CD14-positive monocyte (primary cell): ENCODE results near the gene TADA2A. TPM values are rescaled to one million over a fixed set of nuclear protein-coding genes. Genes with fewer than 3 reads are reported as not detected.

Experiments used
- DNase-seq, 3 donors: peaks; one replicate each; pipeline ENCODE4 v3.0.0-alpha.2; 2011 to 2022
- H2AFZ ChIP-seq: 2 replicates; pipeline ENCODE4 v1.6.0; 2012; ENCODE audit warnings: mild to moderate bottlenecking, low read depth, low read length, inconsistent platforms; ENCODE audit not compliant: insufficient read depth, poor library complexity, severe bottlenecking
- H3K27ac ChIP-seq, 2 donors: 1 replicate in 1 of 2; 2 replicates in 1 of 2; pipeline ENCODE4 v1.5.1; 2012 to 2013; ENCODE audit warnings: low read length in 2 of 2, control low read depth in 1 of 2, inconsistent platforms in 1 of 2, low read depth in 1 of 2, mild to moderate bottlenecking in 1 of 2
- H3K27me3 ChIP-seq, 2 donors: one replicate each; pipeline versions ENCODE4 v1.6.0 to v1.6.1; 2011 to 2013; ENCODE audit warnings: low read length in 2 of 2; ENCODE audit not compliant: control insufficient read depth in 2 of 2, insufficient read depth in 2 of 2
- H3K36me3 ChIP-seq, 2 donors: replicated peaks in 1 of 2; 1 replicate in 1 of 2; 2 replicates in 1 of 2; pipeline versions ENCODE4 v1.5.1 to v1.6.1; 2012 to 2013; ENCODE audit warnings: low read length in 2 of 2, control low read depth in 1 of 2, inconsistent platforms in 1 of 2, mild to moderate bottlenecking in 1 of 2; ENCODE audit not compliant: insufficient read depth in 2 of 2, control insufficient read depth in 1 of 2
- H3K4me1 ChIP-seq, 2 donors: 1 replicate in 1 of 2; 2 replicates in 1 of 2; pipeline versions ENCODE4 v1.5.1 to v1.6.1; 2012 to 2013; ENCODE audit warnings: low read length in 2 of 2, control low read depth in 1 of 2, inconsistent platforms in 1 of 2, mild to moderate bottlenecking in 1 of 2, moderate library complexity in 1 of 2; ENCODE audit not compliant: insufficient read depth in 2 of 2, control insufficient read depth in 1 of 2
- H3K4me2 ChIP-seq: replicated peaks from 2 replicates; pipeline ENCODE3; 2012; ENCODE audit warnings: low read length, moderate library complexity, mild to moderate bottlenecking; ENCODE audit not compliant: poor library complexity, severe bottlenecking; ENCODE audit errors: extremely low read depth
- H3K4me3 ChIP-seq, 3 experiments: fragments of 200-600 bp in 1 of 3; sonication (generic) in 1 of 3; replicated peaks in 1 of 3; 1 replicate in 2 of 3; 2 replicates in 1 of 3; pipeline ENCODE4 v1.5.1; 2011 to 2013; ENCODE audit warnings: low read length in 3 of 3, mild to moderate bottlenecking in 3 of 3, control low read depth in 2 of 3, low read depth in 2 of 3, inconsistent platforms in 1 of 3, moderate library complexity in 1 of 3
- H3K79me2 ChIP-seq: 2 replicates; pipeline ENCODE4 v1.6.0; 2012; ENCODE audit warnings: mild to moderate bottlenecking, control low read depth, inconsistent platforms, low read length, moderate library complexity; ENCODE audit not compliant: insufficient read depth
- H3K9ac ChIP-seq: 2 replicates; pipeline ENCODE4 v1.6.0; 2017; ENCODE audit warnings: low read length, mild to moderate bottlenecking; ENCODE audit not compliant: insufficient read depth, poor library complexity, severe bottlenecking
- H3K9me3 ChIP-seq, 2 donors: replicated peaks in 1 of 2; 1 replicate in 1 of 2; 2 replicates in 1 of 2; pipeline versions ENCODE4 v1.5.1 to v1.6.1; 2012 to 2013; ENCODE audit warnings: low read length in 2 of 2, control low read depth in 1 of 2; ENCODE audit not compliant: control insufficient read depth in 1 of 2, insufficient read depth in 1 of 2
- H4K20me1 ChIP-seq: 2 replicates; pipeline ENCODE4 v1.6.0; 2012; ENCODE audit warnings: mild to moderate bottlenecking, low read length, control low read depth, moderate library complexity; ENCODE audit not compliant: insufficient read depth
- H3K27ac Mint-ChIP-seq, 7 donors: one replicate each; pipeline ENCODE4 v1.8.0; 2020; ENCODE audit warnings: mild to moderate bottlenecking in 7 of 7, mixed read lengths in 7 of 7, moderate library complexity in 6 of 7, inconsistent platforms in 2 of 7
- H3K27me3 Mint-ChIP-seq, 3 donors: one replicate each; pipeline ENCODE4 v1.8.0; 2021 to 2022; ENCODE audit warnings: low read depth in 3 of 3, mild to moderate bottlenecking in 3 of 3, mixed read lengths in 3 of 3, moderate library complexity in 3 of 3, inconsistent platforms in 1 of 3
- H3K36me3 Mint-ChIP-seq, 2 donors: one replicate each; pipeline ENCODE4 v1.8.0; 2020; ENCODE audit warnings: mixed read lengths in 2 of 2, inconsistent platforms in 1 of 2, mild to moderate bottlenecking in 1 of 2
- H3K4me1 Mint-ChIP-seq: one replicate; pipeline ENCODE4 v1.8.0; 2020; ENCODE audit warnings: mild to moderate bottlenecking, mixed read lengths
- H3K4me3 Mint-ChIP-seq, 2 donors: one replicate each; pipeline ENCODE4 v1.8.0; 2020; ENCODE audit warnings: mild to moderate bottlenecking in 2 of 2, mixed read lengths in 2 of 2, moderate library complexity in 1 of 2
- H3K9me3 Mint-ChIP-seq, 7 donors: one replicate each; pipeline ENCODE4 v1.8.0; 2020 to 2022; ENCODE audit warnings: mixed read lengths in 7 of 7, mild to moderate bottlenecking in 6 of 7, moderate library complexity in 6 of 7, inconsistent platforms in 2 of 7
- CTCF ChIP-seq: fragments of 200-600 bp; IDR thresholded peaks from one replicate; pipeline ENCODE4 v1.8.0; 2022; ENCODE audit warnings: antibody characterized with exemption, mild to moderate bottlenecking
- WGBS: methylation state at CpG from one replicate; pipeline ENCODE4 v1.1.5; 2013; ENCODE audit warnings: missing lambda C conversion rate; ENCODE audit not compliant: insufficient coverage; 5-methylcytosine and 5-hydroxymethylcytosine counted together
- intact Hi-C, 2 donors: fragments of 100-400 bp; cut with micrococcal nuclease; formaldehyde crosslinking; loops; one replicate each; pipeline versions ENCODE4 v1.15.0 to v1.15.1; 2023
- polyA plus RNA-seq, 3 donors: library from polyadenylated mRNA; depleted of rRNA in 1 of 3; unstranded in 2 of 3; stranded (reverse) in 1 of 3; fragments of 300-500 nt in 2 of 3; fragments of >200 nt in 1 of 3; fragmentation: Illumina TruSeq in 2 of 3; gene quantifications; 1 replicate in 2 of 3; 2 replicates in 1 of 3; pipeline ENCODE4 v1.2.3, GENCODE V29; 2012 to 2021

Gene TADA2A
- polyA plus RNA-seq, 3 donors = 2.9 to 8.2 (median 4.3) TPM

GRCh38 chr17:37393352-37393751 lies 13.3 kb upstream of the TADA2A start:
- DNase-seq = no peak
- H3K4me2 ChIP-seq = no peak overlapping the region
- H3K4me3 Mint-ChIP-seq = no peak overlapping the region
- H4K20me1 ChIP-seq = no peaks in the 10 kb centered on the region
- no peaks in the 10 kb centered on the region for H3K9me3 ChIP-seq
- intact Hi-C loops = no loop called here
- peaks cover 11% of the 10 kb centered on the region for H3K4me1 Mint-ChIP-seq
- no peaks in the 10 kb centered on the region for H3K27me3 ChIP-seq
- H3K36me3 ChIP-seq = no peaks in the 10 kb centered on the region
- H3K27ac Mint-ChIP-seq = no peak overlapping the region
- H3K27ac ChIP-seq = no peak overlapping the region
- H3K27me3 Mint-ChIP-seq = peaks cover 1 to 2% (median 2%) of the 10 kb centered on the region in 3 donors
- no peaks in the 10 kb centered on the region for H3K9me3 Mint-ChIP-seq
- H3K79me2 ChIP-seq = no peaks in the 10 kb centered on the region
- no peak overlapping the region for H3K9ac ChIP-seq
- H3K4me3 ChIP-seq = no peak overlapping the region
- no peaks in the 10 kb centered on the region for H3K36me3 Mint-ChIP-seq
- TF ChIP-seq CTCF = no peak
- H2AFZ ChIP-seq = no peak overlapping the region
- WGBS = 93% methylated on average over 6 of the region's 7 CpGs
- H3K4me1 ChIP-seq = peaks cover 4 to 10% of the 10 kb centered on the region in 2 donors

- Mint-ChIP-seq H3K36me3 (peaks cover 0 to 2% of the 10 kb centered on the region in 2 donors), H3K4me1 (peaks cover 13% of the 10 kb centered on the region), H3K9me3 (no peaks in the 10 kb centered on the region), H3K4me3 (no peak overlapping the region), H3K27ac (no peak overlapping the region), H3K27me3 (peaks cover 0 to 2% (median 0%) of the 10 kb centered on the region in 3 donors)
- Histone ChIP-seq H3K36me3 (no peaks in the 10 kb centered on the region), H3K79me2 (no peaks in the 10 kb centered on the region), H3K4me3 (no peak overlapping the region), H3K4me1 (peaks cover 4 to 10% of the 10 kb centered on the region in 2 donors), H3K4me2 (no peak overlapping the region), H3K27me3 (no peaks in the 10 kb centered on the region), H2AFZ (no peak overlapping the region), H3K9ac (no peak overlapping the region), H4K20me1 (no peaks in the 10 kb centered on the region), H3K9me3 (no peaks in the 10 kb centered on the region), H3K27ac (no peak overlapping the region)
- no CpG with 5 or more reads among the region's 5 CpGs for WGBS
- no peak for TF ChIP-seq CTCF
- intact Hi-C loops = no loop called here
- no peak for DNase-seq
These were observed 7.4 kb upstream of the TADA2A start for GRCh38 chr17:37399265-37399803.
